Astrocyte (in vitro differentiated cells and primary cell): Measurements from ENCODE around the gene SLC10A1. TPM values are rescaled to one million over a fixed set of nuclear protein-coding genes. Genes with fewer than 3 reads are reported as not detected.

ENCODE experiments used
- DNase-seq: peaks from one replicate; pipeline ENCODE4 v3.0.0-alpha.2; 2010; ENCODE audit warnings: low read depth
- FAIRE-seq: peaks from 2 replicates; lab custom pipeline; 2011; peaks lifted over from hg19 to GRCh38; lab: Jason Lieb, UNC
- H2AFZ ChIP-seq: 2 replicates; pipeline ENCODE4 v1.6.0; 2012; ENCODE audit warnings: low read depth, low read length, inconsistent platforms
- H3K27ac ChIP-seq: 2 replicates; pipeline ENCODE4 v1.5.1; 2011; ENCODE audit warnings: low read depth, low read length, inconsistent platforms
- H3K27me3 ChIP-seq: 2 replicates; pipeline ENCODE4 v1.6.0; 2011; ENCODE audit warnings: low read length, inconsistent platforms; ENCODE audit not compliant: insufficient read depth
- H3K36me3 ChIP-seq: 2 replicates; pipeline ENCODE4 v1.5.1; 2011; ENCODE audit warnings: low read length, inconsistent platforms; ENCODE audit not compliant: insufficient read depth
- H3K4me1 ChIP-seq: 2 replicates; pipeline ENCODE4 v1.5.1; 2011; ENCODE audit warnings: low read length, inconsistent platforms; ENCODE audit not compliant: insufficient read depth
- H3K4me2 ChIP-seq: 2 replicates; pipeline ENCODE4 v1.6.0; 2012; ENCODE audit warnings: low read length, inconsistent platforms
- H3K4me3 ChIP-seq: 2 replicates; pipeline ENCODE4 v1.5.1; 2011; ENCODE audit warnings: low read depth, mild to moderate bottlenecking, low read length, inconsistent platforms; ENCODE audit not compliant: insufficient read depth
- H3K79me2 ChIP-seq: 2 replicates; pipeline ENCODE4 v1.6.0; 2012; ENCODE audit warnings: mild to moderate bottlenecking, low read length, inconsistent platforms; ENCODE audit not compliant: insufficient read depth
- H3K9ac ChIP-seq: 2 replicates; pipeline ENCODE4 v1.6.0; 2012; ENCODE audit warnings: mild to moderate bottlenecking, low read length, inconsistent platforms
- H3K9me3 ChIP-seq: 2 replicates; pipeline ENCODE4 v1.5.1; 2012; ENCODE audit warnings: low read depth, mild to moderate bottlenecking, low read length, inconsistent platforms; ENCODE audit not compliant: insufficient read depth
- H4K20me1 ChIP-seq: 2 replicates; pipeline ENCODE4 v1.6.0; 2012; ENCODE audit warnings: low read length, inconsistent platforms; ENCODE audit not compliant: insufficient read depth
- H3K27ac Mint-ChIP-seq: one replicate; pipeline ENCODE4 v1.8.0; 2021; ENCODE audit warnings: mild to moderate bottlenecking, mixed read lengths; ENCODE audit not compliant: unreplicated experiment
- H3K27me3 Mint-ChIP-seq: one replicate; pipeline ENCODE4 v1.8.0; 2021; ENCODE audit warnings: low read depth, mixed read lengths; ENCODE audit not compliant: unreplicated experiment
- H3K36me3 Mint-ChIP-seq: one replicate; pipeline ENCODE4 v1.8.0; 2021; ENCODE audit warnings: low read depth, mixed read lengths; ENCODE audit not compliant: unreplicated experiment
- H3K4me1 Mint-ChIP-seq: one replicate; pipeline ENCODE4 v1.8.0; 2021; ENCODE audit warnings: low read depth, mixed read lengths; ENCODE audit not compliant: unreplicated experiment
- H3K4me3 Mint-ChIP-seq: one replicate; pipeline ENCODE4 v1.8.0; 2021; ENCODE audit warnings: mild to moderate bottlenecking, moderate library complexity, mixed read lengths; ENCODE audit not compliant: unreplicated experiment
- H3K9me3 Mint-ChIP-seq: one replicate; pipeline ENCODE4 v1.8.0; 2021; ENCODE audit warnings: mild to moderate bottlenecking, mixed read lengths; ENCODE audit not compliant: unreplicated experiment
- CTCF ChIP-seq: IDR thresholded peaks from 2 replicates; pipeline ENCODE4 v1.5.1; 2011; ENCODE audit warnings: low read depth, mild to moderate bottlenecking, inconsistent platforms, low read length, moderate library complexity; ENCODE audit not compliant: insufficient read depth
- EZH2 ChIP-seq: IDR thresholded peaks from 2 replicates; pipeline ENCODE4 v1.6.1; 2012; ENCODE audit warnings: mild to moderate bottlenecking, low read length, inconsistent platforms; ENCODE audit not compliant: insufficient read depth
- total RNA-seq: library from RNA; stranded (reverse); gene quantifications from 2 replicates; pipeline ENCODE4 v1.2.1, GENCODE V29; 2021

The SLC10A1 gene
- total RNA-seq, 1 donor from 2014 or later = not detected

- H4K20me1 ChIP-seq = no peaks in the 10 kb centered on the region
- H3K4me2 ChIP-seq = no peak overlapping the region
- H3K27ac ChIP-seq = no peak overlapping the region
- H3K4me1 ChIP-seq = no peaks in the 10 kb centered on the region
- DNase-seq (no peak), FAIRE-seq (no peak)
- no peak overlapping the region for H2AFZ ChIP-seq
- no peaks in the 10 kb centered on the region for H3K27me3 ChIP-seq
- no peaks in the 10 kb centered on the region for H3K36me3 Mint-ChIP-seq
- peaks cover 9% of the 10 kb centered on the region for H3K9me3 Mint-ChIP-seq
- H3K79me2 ChIP-seq = no peaks in the 10 kb centered on the region
- H3K9me3 ChIP-seq = no peaks in the 10 kb centered on the region
- peaks cover 5% of the 10 kb centered on the region for H3K27me3 Mint-ChIP-seq
- H3K4me3 Mint-ChIP-seq = no peak overlapping the region
- H3K4me1 Mint-ChIP-seq = no peaks in the 10 kb centered on the region
- H3K27ac Mint-ChIP-seq = no peak overlapping the region
- TF ChIP-seq CTCF (no peak), EZH2 (no peak)
- no peak overlapping the region for H3K4me3 ChIP-seq
- no peaks in the 10 kb centered on the region for H3K36me3 ChIP-seq
- H3K9ac ChIP-seq = no peak overlapping the region
Measured at GRCh38 chr14:69828354-69828753, 31.3 kb upstream of the SLC10A1 start.

- peaks cover 9% of the 10 kb centered on the region for H3K9me3 Mint-ChIP-seq
Measured at GRCh38 chr14:69827560-69827959, 30.5 kb upstream of the SLC10A1 start.

More at GRCh38 chr14:69827560-69827959, 30.5 kb upstream of the SLC10A1 start:
- no peaks in the 10 kb centered on the region for H3K9me3 ChIP-seq
- H3K27me3 ChIP-seq = no peaks in the 10 kb centered on the region
- no peaks in the 10 kb centered on the region for H3K36me3 ChIP-seq
- no peak overlapping the region for H3K4me2 ChIP-seq
- H3K27ac Mint-ChIP-seq = no peak overlapping the region
- H4K20me1 ChIP-seq = no peaks in the 10 kb centered on the region
- DNase-seq = no peak
- no peak overlapping the region for H3K4me3 ChIP-seq
- no peak overlapping the region for H3K9ac ChIP-seq
- no peak for FAIRE-seq
- H3K27ac ChIP-seq = no peak overlapping the region
- H3K4me3 Mint-ChIP-seq = no peak overlapping the region
- TF ChIP-seq EZH2 (no peak), CTCF (no peak)
- no peaks in the 10 kb centered on the region for H3K4me1 Mint-ChIP-seq
- H3K79me2 ChIP-seq = no peaks in the 10 kb centered on the region
- H3K4me1 ChIP-seq = no peaks in the 10 kb centered on the region
- no peak overlapping the region for H2AFZ ChIP-seq
- H3K27me3 Mint-ChIP-seq = peaks cover 7% of the 10 kb centered on the region
- H3K36me3 Mint-ChIP-seq = no peaks in the 10 kb centered on the region
